Adrenal gland (tissue), 5 donors: ENCODE measurements around the gene POLK.

Source experiments
- POLR2A ChIP-seq, 2 donors: fragments of 450-650 bp; IDR thresholded peaks; one replicate each; pipeline ENCODE4 v1.6.1; 2017; ENCODE audit warnings: antibody characterized with exemption in 2 of 2, mild to moderate bottlenecking in 2 of 2, moderate library complexity in 1 of 2
- TF ChIP-seq, protein P1 (sequence below), 6 experiments: fragments of 450-650 bp in 4 of 6; fragments of 200-600 bp in 2 of 6; sonication (generic) in 1 of 6; IDR thresholded peaks; 1 replicate in 5 of 6; 2 replicates in 1 of 6; pipeline versions ENCODE4 v1.5.1 to v1.8.0; 2016 to 2021; ENCODE audit warnings: antibody characterized with exemption in 6 of 6, mild to moderate bottlenecking in 2 of 6, moderate library complexity in 1 of 6
- donor health status: DM: no; HTN: no; CAD: no.

GRCh38 chr5:75603371-75603770, 91.7 kb downstream of the POLK start:
- TF ChIP-seq, protein P1, sequence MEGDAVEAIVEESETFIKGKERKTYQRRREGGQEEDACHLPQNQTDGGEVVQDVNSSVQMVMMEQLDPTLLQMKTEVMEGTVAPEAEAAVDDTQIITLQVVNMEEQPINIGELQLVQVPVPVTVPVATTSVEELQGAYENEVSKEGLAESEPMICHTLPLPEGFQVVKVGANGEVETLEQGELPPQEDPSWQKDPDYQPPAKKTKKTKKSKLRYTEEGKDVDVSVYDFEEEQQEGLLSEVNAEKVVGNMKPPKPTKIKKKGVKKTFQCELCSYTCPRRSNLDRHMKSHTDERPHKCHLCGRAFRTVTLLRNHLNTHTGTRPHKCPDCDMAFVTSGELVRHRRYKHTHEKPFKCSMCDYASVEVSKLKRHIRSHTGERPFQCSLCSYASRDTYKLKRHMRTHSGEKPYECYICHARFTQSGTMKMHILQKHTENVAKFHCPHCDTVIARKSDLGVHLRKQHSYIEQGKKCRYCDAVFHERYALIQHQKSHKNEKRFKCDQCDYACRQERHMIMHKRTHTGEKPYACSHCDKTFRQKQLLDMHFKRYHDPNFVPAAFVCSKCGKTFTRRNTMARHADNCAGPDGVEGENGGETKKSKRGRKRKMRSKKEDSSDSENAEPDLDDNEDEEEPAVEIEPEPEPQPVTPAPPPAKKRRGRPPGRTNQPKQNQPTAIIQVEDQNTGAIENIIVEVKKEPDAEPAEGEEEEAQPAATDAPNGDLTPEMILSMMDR (IDR thresholded peaks at IDR 0.05), result no peak
- no peak for TF ChIP-seq POLR2A (IDR thresholded peaks at IDR 0.05)
